Heart right ventricle (tissue), 16 donors: ENCODE results near the gene TPH2. TPM values are rescaled to one million over a fixed set of nuclear protein-coding genes. Genes with fewer than 3 reads are reported as not detected.

Experiments
- ATAC-seq, 8 donors: fragments of 200-7000 bp; cut with Tn5 transposase; one replicate each; pipeline ENCODE4 v1.9.1; 2020; ENCODE audit warnings: mild to moderate bottlenecking in 8 of 8, moderate library complexity in 8 of 8, moderate number of reproducible peaks in 1 of 8
- DNase-seq, 2 donors: peaks; one replicate each; pipeline ENCODE4 v3.0.0-alpha.2; 2020
- H3K27ac ChIP-seq, 10 donors: fragments of 200-600 bp; sonication (generic) in 2 of 10; one replicate each; pipeline versions ENCODE4 v1.5.0 to v1.8.0; 2020 to 2022; ENCODE audit warnings: mild to moderate bottlenecking in 3 of 10
- H3K27me3 ChIP-seq, 7 donors: fragments of 200-600 bp; one replicate each; pipeline ENCODE4 v1.8.0; 2021 to 2022; ENCODE audit warnings: mild to moderate bottlenecking in 2 of 7
- H3K36me3 ChIP-seq, 9 donors: fragments of 200-600 bp; sonication (generic) in 1 of 9; one replicate each; pipeline versions ENCODE4 v1.5.0 to v1.8.0; 2020 to 2022; ENCODE audit warnings: mild to moderate bottlenecking in 2 of 9
- H3K4me1 ChIP-seq, 9 donors: fragments of 200-600 bp; sonication (generic) in 1 of 9; one replicate each; pipeline versions ENCODE4 v1.5.0 to v1.8.0; 2020 to 2022; ENCODE audit warnings: mild to moderate bottlenecking in 4 of 9
- H3K4me3 ChIP-seq, 10 donors: fragments of 200-600 bp; sonication (generic) in 2 of 10; one replicate each; pipeline versions ENCODE4 v1.5.0 to v1.8.0; 2020 to 2022; ENCODE audit warnings: mild to moderate bottlenecking in 7 of 10, moderate library complexity in 2 of 10
- H3K9me3 ChIP-seq, 11 donors: fragments of 200-600 bp in 10 of 11; sonication (generic) in 2 of 11; one replicate each; pipeline versions ENCODE4 v1.5.0 to v1.8.0; 2013 to 2022; ENCODE audit warnings: mild to moderate bottlenecking in 2 of 11, control low read depth in 1 of 11, moderate library complexity in 1 of 11
- CTCF ChIP-seq, 9 donors: fragments of 200-600 bp; sonication (generic) in 2 of 9; IDR thresholded peaks; one replicate each; pipeline versions ENCODE4 v1.5.0 to v1.8.0; 2021 to 2022; ENCODE audit warnings: antibody characterized with exemption in 9 of 9, mild to moderate bottlenecking in 5 of 9, moderate library complexity in 1 of 9
- WGBS, 2 donors: extraction: QIAGEN DNeasy Blood & Tissue Kit; methylation state at CpG; one replicate each; pipeline ENCODE4 v1.1.7; 2013; ENCODE audit warnings: inconsistent platforms in 1 of 2; 5-methylcytosine and 5-hydroxymethylcytosine counted together
- intact Hi-C, 10 donors: fragments of 100-400 bp; cut with DNase I; formaldehyde crosslinking; loops; one replicate each; pipeline versions ENCODE4 v1.11.1 to v1.14.2; 2022
- polyA plus RNA-seq, 2 donors: library from polyadenylated mRNA; stranded (reverse); fragments of 200-250 nt; gene quantifications; one replicate each; pipeline ENCODE4 v1.2.3, GENCODE V29; 2013
- total RNA-seq, 10 donors: library from RNA; stranded (reverse); fragmentation: NEBNext Ultra II Directional in 3 of 10; extraction: Animal tissue kit (Norgen Biotek cat#: 25700) in 3 of 10; gene quantifications; one replicate each; pipeline versions ENCODE4 v1.2.1 to v1.2.4, GENCODE V29; 2021 to 2023
- donor health status: Arrhythmogenic right ventricular cardiomyopathy.
- donor health status: ischemic (EF 13 %, LVEDD 7.1; RV severe dilation, severe dysfunction).
- donor health status: healthy with polysubstance abuse.
- donor health status: DM: no; HTN: yes; CAD: no.
- donor health status: DM: no; HTN: no; CAD: no.
- donor health status: ischemic (EF 25% LVEDD 6.9; RV normal size, moderate dysfunction).
- donor health status: ischemic (EF 25% LVEDD 5.7; RV mildly dilated, moderate dysfunction).
- donor health status: healthy.
- donor health status: DM: yes; HTN: yes; CAD: no.
- donor health status: Ischemic cardiomyopathy.
- donor health status: ischemic (EF 35%, LVEDD 5.7; RV mildly dilated, moderate dysfunction).
- donor health status: nonischemic (EF 11% LVEDD 7.7; RV severe dilation, severe dysfunction).
- donor health status: DM: yes; HTN: yes; CAD: no.
- donor health status: PGD.
- donor health status: ischemic (EF 29% LVEDD 5.4; RV normal size, mild dysfunction).
- donor health status: nonischemic (EF 23%, LVEDD 6.1; RV moderate dilation, normal function).

TPH2 gene
- total and polyA plus RNA-seq, 12 donors = not detected

- 81% methylated on average over 1 of the region's 1 CpG for WGBS, 2 donors
- no peak for DNase-seq
- no peaks in the 10 kb centered on the region for H3K4me1 ChIP-seq
- H3K36me3 ChIP-seq = no peaks in the 10 kb centered on the region
- H3K27me3 ChIP-seq = peaks cover 0 to 4% (median 0%) of the 10 kb centered on the region in 7 donors
- H3K4me3 ChIP-seq = no peak overlapping the region
- no peak for TF ChIP-seq CTCF (IDR thresholded peaks at IDR 0.05)
- intact Hi-C loops = no loop called here
- H3K9me3 ChIP-seq = no peaks in the 10 kb centered on the region
- no peak overlapping the region for H3K27ac ChIP-seq
- no peak for ATAC-seq
These were observed 61.1 kb downstream of the TPH2 start for GRCh38 chr12:71999795-72000194.

- Histone ChIP-seq H3K27me3 (peaks cover 0 to 8% (median 0%) of the 10 kb centered on the region in 7 donors), H3K27ac (no peak overlapping the region), H3K36me3 (no peaks in the 10 kb centered on the region), H3K4me1 (no peaks in the 10 kb centered on the region), H3K9me3 (no peaks in the 10 kb centered on the region), H3K4me3 (no peak overlapping the region)
- WGBS, 2 donors = 81 to 85% methylated on average over 9 of the region's 9 CpGs
- intact Hi-C loops = no loop called here
- DNase-seq (no peak), ATAC-seq (no peak)
- no peak for TF ChIP-seq CTCF (IDR thresholded peaks at IDR 0.05)
These were observed 62.5 kb downstream of the TPH2 start for GRCh38 chr12:72000969-72001648.

DNA sequence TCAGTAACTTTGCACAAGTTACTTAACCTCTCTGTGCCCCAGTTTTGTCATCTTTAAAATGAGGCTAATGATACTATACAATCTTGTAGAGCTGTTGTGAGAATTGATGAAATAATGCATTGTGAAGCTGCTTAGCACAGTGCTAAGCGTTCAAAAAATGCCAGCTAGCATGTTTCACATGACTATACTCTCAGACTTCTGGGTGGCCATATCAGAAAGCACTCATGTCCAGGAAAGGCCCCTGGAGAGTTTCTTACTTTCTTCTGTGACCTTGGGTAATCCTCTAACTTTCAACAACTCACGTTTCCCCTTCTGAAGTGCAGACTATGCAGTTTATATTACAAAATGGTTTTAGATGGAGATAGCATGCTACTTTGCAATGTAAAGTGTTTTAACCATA, 68.1 kb downstream of the TPH2 start:
- DNase-seq (no peak), ATAC-seq (no peak)
- Histone ChIP-seq H3K9me3 (no peaks in the 10 kb centered on the region), H3K27ac (no peak overlapping the region), H3K4me3 (no peak overlapping the region), H3K36me3 (no peaks in the 10 kb centered on the region), H3K27me3 (peaks cover 0 to 12% (median 0%) of the 10 kb centered on the region in 7 donors), H3K4me1 (peaks cover 0 to 11% (median 0%) of the 10 kb centered on the region in 9 donors)
- TF ChIP-seq CTCF (IDR thresholded peaks at IDR 0.05) = no peak
- intact Hi-C loops = no loop called here
- 26% methylated on average over 2 of the region's 2 CpGs for WGBS, 2 donors

DNA sequence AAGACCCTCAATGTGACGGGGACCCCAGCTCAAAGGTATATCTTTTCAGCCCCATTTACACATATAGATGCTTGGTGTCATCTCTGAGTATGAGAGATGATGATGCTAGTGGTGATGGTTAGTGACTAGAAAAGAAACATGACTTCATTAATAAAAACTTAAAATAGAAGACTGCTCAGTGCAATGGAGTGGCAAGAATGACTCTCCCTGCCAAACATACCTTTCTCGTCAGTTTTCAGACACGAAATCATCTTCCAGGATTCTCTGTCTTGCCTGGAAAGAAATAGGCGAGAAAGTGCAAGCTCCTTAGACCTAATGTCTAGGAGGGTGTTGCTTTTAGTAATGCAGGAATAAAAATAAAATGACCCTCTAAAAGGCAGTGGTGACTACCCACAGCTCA, 71.7 kb downstream of the TPH2 start:
- H3K4me3 ChIP-seq = no peak overlapping the region

More for the DNA sequence above, 71.7 kb downstream of the TPH2 start:
- ATAC-seq = peak in 5 of 8 donors; percentile 66 to 97 (median 77)
- Histone ChIP-seq H3K27ac (peak overlapping the region in 2 of 10 donors; percentile 4 to 43), H3K4me1 (peaks cover 0 to 11% (median 0%) of the 10 kb centered on the region in 9 donors), H3K36me3 (no peaks in the 10 kb centered on the region), H3K9me3 (no peaks in the 10 kb centered on the region), H3K27me3 (peaks cover 0 to 9% (median 0%) of the 10 kb centered on the region in 7 donors)
- WGBS, 2 donors = 34 to 42% methylated on average over 4 of the region's 4 CpGs
- intact Hi-C loops = no loop called here
- TF ChIP-seq CTCF (IDR thresholded peaks at IDR 0.05) = no peak
- no peak for DNase-seq
